Stimulated activated CD8-positive, alpha-beta memory T cell treated with anti-CD3 and anti-CD28 coated beads, Interleukin-12 subunit alpha, Interleukin-12 subunit beta, amount 100 ng/mL, for 1 hour (primary cell): ENCODE measurements around the gene ZXDA.
"Not testable (repeated sequence)": the region's sequence is repeated elsewhere in the genome, so short reads cannot be mapped to it uniquely, and the experiment has no call there.

Source experiments
- DNase-seq: peaks from one replicate; pipeline ENCODE4 v3.0.0-alpha.2; 2020; ENCODE audit warnings: low read depth

The ZXDA gene

DNA sequence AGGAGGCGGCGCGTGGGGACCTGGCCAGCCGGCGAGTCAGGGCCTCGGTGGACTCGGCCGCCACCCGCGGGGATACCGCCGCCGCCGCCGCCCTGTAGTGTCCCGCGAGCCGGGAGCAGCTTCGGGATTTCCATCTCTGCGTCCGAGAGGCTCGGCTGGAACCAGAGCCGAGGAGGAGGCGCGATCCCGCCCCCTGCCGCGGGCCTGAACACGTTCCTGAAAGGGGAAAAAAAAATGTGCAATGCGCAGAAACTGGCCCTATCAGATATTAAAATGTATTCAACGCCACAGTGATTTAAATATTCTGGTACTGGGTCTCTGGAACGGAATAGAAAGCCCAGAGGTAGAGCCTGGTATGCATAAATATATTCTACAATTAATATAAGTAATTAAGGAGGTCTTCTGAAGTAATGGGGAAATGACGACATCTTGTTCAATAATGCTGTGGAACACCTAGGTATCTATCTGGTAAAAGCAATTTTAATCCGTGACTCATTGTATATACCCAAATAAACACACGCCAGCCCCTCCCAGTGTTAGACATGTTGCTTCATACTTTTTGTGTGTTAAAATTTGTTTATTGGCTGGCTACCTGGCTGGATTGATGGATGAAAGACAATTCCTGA lies at the start of gene ZXDA:
TSS of gene ZXDA (minus strand) at position 172 of the 626 bp plus-strand sequence. CDS start at position 134, 38 bp downstream.
- DNase-seq: not testable (repeated sequence)

- no peak for DNase-seq
Observed at GRCh38 chrX:57952320-57952678, 42.0 kb upstream of the ZXDA start.

- DNase-seq: no peak
Observed at GRCh38 chrX:57951666-57952319, 41.5 kb upstream of the ZXDA start.

DNA sequence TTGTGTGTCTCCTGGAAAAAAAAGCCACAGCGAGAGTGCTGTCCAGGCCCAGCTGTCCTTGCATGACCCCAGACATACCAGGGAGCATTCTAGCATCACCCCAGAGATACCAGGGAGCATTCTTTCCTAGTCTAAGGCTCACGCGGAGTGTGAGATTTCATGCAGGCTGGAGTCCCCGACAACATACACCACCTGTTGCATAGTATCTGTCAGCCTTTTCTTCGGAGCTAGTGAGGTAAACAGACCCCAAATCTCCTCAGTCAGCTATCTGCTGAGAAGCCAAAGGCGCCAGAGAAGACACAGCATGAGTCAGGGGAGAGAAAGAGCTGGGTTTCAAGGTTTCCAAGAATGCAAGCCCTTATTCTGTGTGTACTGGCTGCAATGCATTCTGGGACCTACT lies 23.1 kb upstream of the ZXDA start:
- no peak for DNase-seq

DNA sequence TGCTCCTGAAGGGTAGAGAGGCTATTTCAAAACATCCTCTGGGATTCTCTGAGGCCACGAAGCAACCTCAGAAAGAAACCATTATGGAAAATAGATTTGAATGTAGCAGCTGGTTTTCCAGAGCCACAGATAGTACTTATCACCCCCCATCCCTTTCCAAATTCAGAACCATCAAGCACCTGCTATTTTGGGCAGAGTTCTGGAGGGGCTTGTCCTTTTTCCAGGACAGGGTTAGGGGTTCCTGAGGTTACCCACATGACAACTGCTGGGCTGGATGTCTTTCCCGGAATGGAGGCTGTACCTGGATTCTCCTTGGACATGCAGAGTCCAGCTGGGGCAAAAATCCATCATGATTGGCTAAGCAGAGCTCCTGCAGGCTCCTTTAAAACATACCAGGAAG lies 22.0 kb upstream of the ZXDA start:
- DNase-seq: no peak

- no peak for DNase-seq
Observed at GRCh38 chrX:57930051-57930450, 19.8 kb upstream of the ZXDA start.

DNA sequence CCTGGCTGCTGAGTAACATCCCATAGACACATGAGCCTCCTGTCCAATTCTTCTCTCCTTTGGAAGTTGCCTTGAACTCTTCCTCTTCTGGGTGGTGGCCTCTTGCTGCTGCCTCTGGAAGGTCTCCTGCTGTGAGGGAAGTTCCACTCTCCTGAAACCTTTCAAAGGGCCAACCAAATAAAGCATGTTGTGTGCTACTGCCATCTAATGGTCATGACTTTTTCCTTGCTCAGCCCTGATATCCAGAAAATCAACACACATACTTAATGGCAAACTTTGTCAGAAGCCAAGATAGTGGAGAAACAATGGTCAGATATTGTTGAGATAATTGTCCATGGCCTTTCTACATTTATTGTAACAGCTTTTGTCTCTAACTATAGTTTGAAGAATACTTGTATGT lies 19.1 kb upstream of the ZXDA start:
- no peak for DNase-seq

- DNase-seq: no peak
Observed at GRCh38 chrX:57925806-57926205, 15.5 kb upstream of the ZXDA start.

GRCh38 chrX:57918750-57919436 lies 8.6 kb upstream of the ZXDA start:
- DNase-seq: no peak

GRCh38 chrX:57915680-57916079 lies 5.4 kb upstream of the ZXDA start:
- DNase-seq: no peak

GRCh38 chrX:57909595-57910286 lies 517 bp downstream of the ZXDA start:
- DNase-seq: not testable (repeated sequence)

- not testable (repeated sequence) for DNase-seq
Observed at GRCh38 chrX:57908972-57909594, 1.2 kb downstream of the ZXDA start.

DNA sequence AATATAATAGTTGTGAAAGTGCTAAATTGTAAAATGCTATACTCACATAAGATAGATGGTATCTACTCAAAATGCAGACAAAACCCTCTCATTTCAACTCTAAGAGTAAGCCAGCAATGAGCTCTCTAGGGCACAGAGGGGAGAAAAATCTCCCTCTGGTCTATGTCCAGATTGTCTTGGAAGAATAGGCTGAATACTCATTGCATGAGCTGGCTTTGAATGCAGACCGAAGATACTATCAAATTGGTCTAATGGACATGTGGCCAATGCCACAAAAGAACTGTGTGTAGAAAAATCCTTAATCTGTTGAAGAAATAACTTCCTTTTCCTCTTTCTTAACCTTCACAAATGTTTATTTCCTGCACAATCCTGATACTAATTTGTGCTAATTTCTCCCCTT lies 3.5 kb downstream of the ZXDA start:
- DNase-seq: no peak

DNA sequence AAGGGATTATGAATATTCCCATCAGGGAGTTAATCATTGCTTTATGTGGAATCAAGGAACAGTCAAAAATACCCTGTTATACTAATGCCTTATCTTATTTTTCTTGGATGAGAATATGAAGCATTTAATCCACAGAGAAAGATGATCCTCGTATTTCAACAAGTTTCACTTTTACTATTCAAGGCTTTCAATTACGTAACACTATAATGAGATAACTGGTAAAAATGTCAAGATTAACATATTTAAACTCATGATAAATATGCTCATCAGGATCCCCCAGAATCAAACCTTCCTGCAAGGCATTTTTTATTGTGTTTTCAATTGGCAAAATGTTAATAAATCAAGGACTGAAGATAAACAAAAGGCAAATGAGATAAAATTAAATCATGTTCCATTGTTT lies 5.1 kb downstream of the ZXDA start:
- DNase-seq: no peak

DNA sequence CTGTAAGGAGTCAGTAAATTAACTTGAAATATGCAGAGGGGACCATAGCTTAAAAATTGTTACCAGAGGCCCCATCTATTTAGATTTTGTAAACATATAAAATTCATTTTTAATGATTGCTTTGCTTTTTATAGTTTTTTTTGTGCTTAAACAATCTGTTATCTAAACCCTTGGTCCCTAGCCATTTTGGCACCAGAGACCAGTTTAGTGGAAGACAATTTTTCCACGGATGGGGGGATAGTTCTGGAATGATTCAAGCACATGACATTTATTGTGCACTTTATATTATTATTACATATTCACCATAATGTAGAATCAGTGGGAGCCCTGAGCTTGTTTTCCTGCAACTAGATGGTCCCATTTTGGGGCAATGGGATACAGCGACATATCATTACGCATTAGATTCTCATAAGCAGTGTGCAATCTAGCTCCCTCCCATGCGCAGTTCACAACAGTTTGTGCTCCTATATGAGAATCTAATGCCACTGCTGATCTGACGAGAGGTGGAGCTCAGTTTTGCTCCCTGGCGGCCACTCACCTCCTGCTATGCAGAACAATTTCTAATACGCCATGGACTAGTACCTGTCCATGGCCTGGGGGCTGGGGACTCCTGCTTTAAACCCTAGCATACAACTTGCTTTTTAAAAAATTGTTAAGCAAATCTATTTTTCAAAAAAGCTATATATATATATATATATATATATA lies 5.9 kb downstream of the ZXDA start:
- DNase-seq: no peak

- no peak for DNase-seq
Observed at GRCh38 chrX:57902633-57903032, 7.6 kb downstream of the ZXDA start.

DNA sequence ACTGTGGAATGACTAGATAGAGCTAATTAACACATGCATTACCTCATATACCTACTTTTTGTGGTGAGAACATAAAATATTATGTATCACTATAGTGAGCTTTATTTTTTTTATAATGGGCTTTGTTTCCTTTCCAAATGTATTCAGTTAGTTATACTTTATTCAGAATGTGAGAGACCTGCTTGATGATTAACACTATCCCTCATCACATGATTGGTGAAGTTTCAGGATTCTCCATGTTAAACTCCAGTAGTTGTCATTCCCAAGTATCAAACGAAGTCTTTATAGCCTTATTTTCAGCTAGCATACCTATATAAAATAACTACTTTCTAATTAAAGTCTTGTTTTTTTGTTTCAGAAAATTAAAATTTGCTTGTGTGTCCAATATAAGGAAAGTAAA lies 8.8 kb downstream of the ZXDA start:
- no peak for DNase-seq

- no peak for DNase-seq
Observed at GRCh38 chrX:57900975-57901374, 9.3 kb downstream of the ZXDA start.

- DNase-seq: no peak
Observed at GRCh38 chrX:57899906-57900305, 10.4 kb downstream of the ZXDA start.

- DNase-seq: no peak
Observed at GRCh38 chrX:57899064-57899463, 11.2 kb downstream of the ZXDA start.

- DNase-seq: no peak
Observed at GRCh38 chrX:57871463-57871862, 38.8 kb downstream of the ZXDA start.
